HUES64 (cell line): ENCODE results near the gene TIMM50.
A peak's percentile ranks its signal among the peaks of the same experiment; 100 is the strongest.

Experiments
- H3K27ac ChIP-seq: 2 replicates; pipeline ENCODE4 v1.7.0; 2013; ENCODE audit warnings: low read depth, low read length, inconsistent platforms
- H3K27me3 ChIP-seq: 2 replicates; pipeline ENCODE4 v1.6.1; 2013; ENCODE audit warnings: mild to moderate bottlenecking, low read length; ENCODE audit not compliant: insufficient read depth
- H3K36me3 ChIP-seq: 2 replicates; pipeline ENCODE4 v1.6.1; 2013; ENCODE audit warnings: mild to moderate bottlenecking, low read length; ENCODE audit not compliant: insufficient read depth
- H3K4me1 ChIP-seq: 2 replicates; pipeline ENCODE4 v1.6.1; 2013; ENCODE audit warnings: mild to moderate bottlenecking, low read length, moderate library complexity; ENCODE audit not compliant: insufficient read depth
- H3K4me3 ChIP-seq: 2 replicates; pipeline ENCODE4 v1.5.1; 2013; ENCODE audit warnings: mild to moderate bottlenecking, low read length, moderate library complexity
- H3K9ac ChIP-seq: 2 replicates; pipeline ENCODE4 v1.6.1; 2013; ENCODE audit warnings: mild to moderate bottlenecking, low read depth, low read length
- H3K9me3 ChIP-seq: 2 replicates; pipeline ENCODE4 v1.6.1; 2013; ENCODE audit warnings: low read depth, low read length; ENCODE audit not compliant: insufficient read depth
- WGBS: fragments of 150-250, 120-280 bp; methylation state at CpG from one replicate; pipeline ENCODE4 v1.1.7; 2013; ENCODE audit warnings: missing lambda C conversion rate; 5-methylcytosine and 5-hydroxymethylcytosine counted together

The TIMM50 gene

GRCh38 chr19:39492225-39492624 is 11.6 kb downstream of the TIMM50 start:
- Histone ChIP-seq H3K4me3 (no peak overlapping the region), H3K4me1 (peaks cover 3% of the 10 kb centered on the region; the same call in 1 of the 2 replicates), H3K27ac (no peak overlapping the region), H3K9ac (no peak overlapping the region), H3K27me3 (peaks cover 2% of the 10 kb centered on the region; the same call in 1 of the 2 replicates), H3K36me3 (peaks cover 40% of the 10 kb centered on the region), H3K9me3 (no peaks in the 10 kb centered on the region)
- whole genome bisulfite sequencing = 97% methylated on average over 6 of the region's 6 CpGs

GRCh38 chr19:39492788-39493187 is 12.2 kb downstream of the TIMM50 start:
- 79% methylated on average over 1 of the region's 3 CpGs for WGBS
- Histone ChIP-seq H3K4me3 (no peak overlapping the region), H3K9ac (no peak overlapping the region), H3K27me3 (peaks cover 7% of the 10 kb centered on the region), H3K9me3 (no peaks in the 10 kb centered on the region), H3K36me3 (peaks cover 38% of the 10 kb centered on the region), H3K4me1 (peaks cover 6% of the 10 kb centered on the region; the same call in 1 of the 2 replicates), H3K27ac (no peak overlapping the region)

GRCh38 chr19:39494661-39495060 is 14.0 kb downstream of the TIMM50 start:
- Histone ChIP-seq H3K9ac (no peak overlapping the region), H3K27me3 (peaks cover 26% of the 10 kb centered on the region), H3K36me3 (peaks cover 19% of the 10 kb centered on the region), H3K9me3 (no peaks in the 10 kb centered on the region), H3K4me1 (peaks cover 6% of the 10 kb centered on the region; the same call in 1 of the 2 replicates), H3K4me3 (no peak overlapping the region), H3K27ac (no peak overlapping the region)
- 91% methylated on average over 5 of the region's 5 CpGs for WGBS

GRCh38 chr19:39496063-39496462 is 15.4 kb downstream of the TIMM50 start:
- H3K27me3 ChIP-seq = peaks cover 40% of the 10 kb centered on the region
- WGBS = 95% methylated on average over 5 of the region's 5 CpGs
- H3K4me1 ChIP-seq = peaks cover 6% of the 10 kb centered on the region; the same call in 1 of the 2 replicates
- no peak overlapping the region for H3K4me3 ChIP-seq
- peaks cover 8% of the 10 kb centered on the region for H3K36me3 ChIP-seq
- no peaks in the 10 kb centered on the region for H3K9me3 ChIP-seq
- no peak overlapping the region for H3K27ac ChIP-seq
- H3K9ac ChIP-seq = no peak overlapping the region

- peaks cover 55% of the 10 kb centered on the region for H3K27me3 ChIP-seq
- H3K36me3 ChIP-seq = no peaks in the 10 kb centered on the region
- peak overlapping the region; percentile 67 for H3K4me3 ChIP-seq
- H3K27ac ChIP-seq = no peak overlapping the region
- no peaks in the 10 kb centered on the region for H3K9me3 ChIP-seq
- 0% methylated on average over 7 of the region's 7 CpGs for WGBS
- no peak overlapping the region for H3K9ac ChIP-seq
- peaks cover 6% of the 10 kb centered on the region; the same call in 1 of the 2 replicates for H3K4me1 ChIP-seq
Observed at GRCh38 chr19:39497701-39497995, 17.0 kb downstream of the TIMM50 start.

- no peaks in the 10 kb centered on the region for H3K36me3 ChIP-seq
- H3K4me1 ChIP-seq = 0 out of 2 replicates have a peak, but pooled peaks cover 4% of the 10 kb centered on the region
- 3% methylated on average over 40 of the region's 40 CpGs for WGBS
- no peaks in the 10 kb centered on the region for H3K9me3 ChIP-seq
- peak overlapping the region; percentile 15; the same call in 1 of the 2 replicates for H3K9ac ChIP-seq
- peaks cover 59% of the 10 kb centered on the region for H3K27me3 ChIP-seq
- H3K4me3 ChIP-seq = peak overlapping the region; percentile 67
- H3K27ac ChIP-seq = no peak overlapping the region
Observed at GRCh38 chr19:39497996-39498797, 17.6 kb downstream of the TIMM50 start.

- Histone ChIP-seq H3K27me3 (peaks cover 67% of the 10 kb centered on the region), H3K9me3 (no peaks in the 10 kb centered on the region), H3K4me1 (0 out of 2 replicates have a peak, but pooled peaks cover 4% of the 10 kb centered on the region), H3K27ac (no peak within 1 kb of the TSS), H3K36me3 (no peaks in the 10 kb centered on the region), H3K4me3 (peak within 1 kb of the TSS; percentile 67), H3K9ac (peak within 1 kb of the TSS; percentile 19; the same call in 1 of the 2 replicates)
- 3% methylated on average over 57 of the region's 60 CpGs for WGBS
Observed at GRCh38 chr19:39498798-39499642, 18.4 kb downstream of the TIMM50 start, which contains the start of gene DLL3. Gene DLL3, plus strand, starts transcription at chr19:39498947. Its CDS starts 28 bp downstream, at chr19:39498975.

- Histone ChIP-seq H3K9me3 (no peaks in the 10 kb centered on the region), H3K4me1 (0 out of 2 replicates have a peak, but pooled peaks cover 4% of the 10 kb centered on the region), H3K9ac (no peak overlapping the region), H3K27ac (no peak overlapping the region), H3K36me3 (no peaks in the 10 kb centered on the region), H3K4me3 (peak overlapping the region; percentile 67; the same call in 1 of the 2 replicates), H3K27me3 (peaks cover 76% of the 10 kb centered on the region)
- WGBS = 79% methylated on average over 8 of the region's 8 CpGs
Observed at GRCh38 chr19:39499932-39500331, 19.3 kb downstream of the TIMM50 start.

GRCh38 chr19:39500543-39500942 is 19.9 kb downstream of the TIMM50 start:
- no peaks in the 10 kb centered on the region for H3K9me3 ChIP-seq
- peaks cover 83% of the 10 kb centered on the region for H3K27me3 ChIP-seq
- H3K9ac ChIP-seq = no peak overlapping the region
- 53% methylated on average over 4 of the region's 4 CpGs for WGBS
- H3K4me1 ChIP-seq = 0 out of 2 replicates have a peak, but pooled peaks cover 4% of the 10 kb centered on the region
- H3K4me3 ChIP-seq = no peak overlapping the region
- no peaks in the 10 kb centered on the region for H3K36me3 ChIP-seq
- H3K27ac ChIP-seq = no peak overlapping the region

- Histone ChIP-seq H3K9ac (no peak overlapping the region), H3K27ac (no peak overlapping the region), H3K4me3 (no peak overlapping the region), H3K36me3 (no peaks in the 10 kb centered on the region), H3K4me1 (0 out of 2 replicates have a peak, but pooled peaks cover 4% of the 10 kb centered on the region), H3K27me3 (peaks cover 91% of the 10 kb centered on the region), H3K9me3 (peaks cover 2% of the 10 kb centered on the region; the same call in 1 of the 2 replicates)
- WGBS = 72% methylated on average over 5 of the region's 5 CpGs
Observed at GRCh38 chr19:39501340-39501739, 20.7 kb downstream of the TIMM50 start.
